Activated CD4-positive, alpha-beta memory T cell treated with anti-CD3 and anti-CD28 coated beads, Interleukin-2, amount 10 ng/mL, durations not matched to agents 7 days and 5 days (primary cell): ENCODE data around the gene PRELP. TPM values are rescaled to one million over a fixed set of nuclear protein-coding genes. Genes with fewer than 3 reads are reported as not detected.

Experiments used
- CTCF ChIA-PET: fragments of 350-600 bp; sonication (Branson Sonifier 250); formaldehyde crosslinking; loops from one replicate; lab custom pipeline; 2021; ENCODE audit warnings: antibody characterized with exemption, inconsistent platforms; lab: Charles Lee
- POLR2A ChIA-PET: fragments of 350-600 bp; sonication (Branson Sonifier 250); formaldehyde crosslinking; loops from one replicate; lab custom pipeline; 2021; ENCODE audit warnings: antibody characterized with exemption; lab: Charles Lee
- DNase-seq: peaks from one replicate; pipeline ENCODE4 v3.0.0-alpha.2; 2020
- H3K27ac Mint-ChIP-seq: one replicate; pipeline ENCODE4 v1.8.0; 2021; ENCODE audit warnings: mild to moderate bottlenecking, mixed read lengths
- H3K27me3 Mint-ChIP-seq: one replicate; pipeline ENCODE4 v1.8.0; 2021; ENCODE audit warnings: mixed read lengths
- H3K36me3 Mint-ChIP-seq: one replicate; pipeline ENCODE4 v1.8.0; 2021; ENCODE audit warnings: low read depth, mixed read lengths
- H3K4me1 Mint-ChIP-seq: one replicate; pipeline ENCODE4 v1.8.0; 2021; ENCODE audit warnings: mixed read lengths
- H3K4me3 Mint-ChIP-seq: one replicate; pipeline ENCODE4 v1.8.0; 2021; ENCODE audit warnings: mild to moderate bottlenecking, mixed read lengths
- H3K9me3 Mint-ChIP-seq: one replicate; pipeline ENCODE4 v1.8.0; 2021; ENCODE audit warnings: mixed read lengths
- total RNA-seq, 2 experiments: library from RNA; stranded (reverse); gene quantifications; one replicate each; pipeline ENCODE4 v1.2.3, GENCODE V29; 2021

Gene PRELP
- total RNA-seq, 2 experiments from 2014 or later, result not detected

DNA sequence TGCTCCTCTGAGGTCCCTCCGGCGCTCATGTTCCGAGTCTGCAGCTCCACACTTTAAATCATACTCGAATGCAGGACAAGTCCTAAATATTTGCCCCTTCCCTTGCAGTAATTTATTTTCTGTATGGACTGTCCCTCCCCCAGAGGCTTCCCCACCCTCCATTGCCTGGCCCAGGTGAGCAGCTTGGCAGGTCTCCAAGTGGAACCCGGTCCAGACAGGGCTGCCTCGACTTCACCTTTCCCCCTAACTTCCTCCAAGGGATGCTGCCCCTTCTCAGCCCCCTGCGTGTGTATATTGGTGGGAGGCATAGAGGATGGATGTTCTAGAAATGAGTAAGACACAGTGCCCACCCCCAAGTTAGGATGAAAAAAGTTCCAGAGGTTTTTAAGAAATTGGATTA is 12.9 kb downstream of the PRELP start:
- H3K4me3 Mint-ChIP-seq, result no peak overlapping the region
- DNase-seq, result no peak
- H3K9me3 Mint-ChIP-seq, result no peaks in the 10 kb centered on the region
- no peak overlapping the region for H3K27ac Mint-ChIP-seq
- ChIA-PET CTCF (interaction anchor here (0.7 to 9.4 kb wide), 20 partner anchors 8 to 233 kb away, joined by 3 to 149 read pairs (median 4); partner anchors contain the start of gene PRELP), POLR2A (interaction anchor here (1.0 to 2.0 kb wide), 3 partner anchors 216 to 221 kb away, joined by 3 to 8 read pairs (median 6); no protein-coding TSS in a partner anchor)
- no peaks in the 10 kb centered on the region for H3K36me3 Mint-ChIP-seq
- H3K4me1 Mint-ChIP-seq, result peaks cover 9% of the 10 kb centered on the region
- peaks cover 15% of the 10 kb centered on the region for H3K27me3 Mint-ChIP-seq

DNA sequence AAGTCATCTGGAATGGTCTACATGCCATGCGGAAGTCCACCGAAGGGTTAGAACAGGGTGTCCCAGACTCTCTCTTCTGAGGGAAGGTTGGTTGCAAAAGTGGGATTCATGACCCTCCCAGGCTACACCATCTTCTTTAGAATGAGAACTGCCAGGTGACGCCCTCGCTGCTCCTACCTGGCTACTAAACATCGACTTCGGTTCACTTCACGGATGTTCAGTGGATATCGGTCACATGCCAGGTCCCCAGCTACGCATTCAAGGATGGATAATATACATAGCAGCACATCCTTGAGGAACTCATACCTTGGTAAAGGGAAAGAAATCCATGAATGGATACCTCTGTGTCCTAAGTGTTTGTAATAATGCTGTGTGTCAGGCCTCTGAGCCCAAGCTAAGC is 15.0 kb downstream of the PRELP start:
- Mint-ChIP-seq H3K27me3 (peaks cover 14% of the 10 kb centered on the region), H3K4me3 (no peak overlapping the region), H3K9me3 (no peaks in the 10 kb centered on the region), H3K36me3 (no peaks in the 10 kb centered on the region), H3K4me1 (peaks cover 9% of the 10 kb centered on the region), H3K27ac (no peak overlapping the region)
- CTCF ChIA-PET, result interaction anchor here (7.2 to 9.4 kb wide), 2 partner anchors 151 to 223 kb away, joined by 132 to 149 read pairs; no protein-coding TSS in a partner anchor
- no peak for DNase-seq
- POLR2A ChIA-PET, result no interaction called here

DNA sequence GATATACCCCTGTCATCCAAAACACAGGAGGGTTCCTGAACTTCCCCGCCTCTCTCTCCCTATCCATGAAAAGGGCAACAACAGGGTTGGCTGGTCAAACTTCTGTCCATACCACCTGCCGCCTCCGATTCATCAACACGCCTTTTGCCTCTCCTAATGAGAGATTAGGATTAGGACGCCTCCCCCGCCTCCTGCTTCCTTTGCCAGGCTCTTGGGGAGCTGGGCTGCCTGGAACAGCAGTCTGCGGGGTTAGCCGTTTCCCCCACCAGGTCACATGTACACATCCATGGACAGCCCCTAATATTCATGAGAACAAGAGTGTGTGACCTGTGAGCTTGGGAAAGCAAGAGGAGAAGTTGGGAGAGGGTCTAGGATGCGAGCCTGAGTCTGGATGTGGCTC is 16.1 kb downstream of the PRELP start:
- DNase-seq, result no peak
- peaks cover 9% of the 10 kb centered on the region for H3K4me1 Mint-ChIP-seq
- no peak overlapping the region for H3K27ac Mint-ChIP-seq
- ChIA-PET POLR2A (no interaction called here), CTCF (interaction anchor here (7.2 to 9.4 kb wide), 2 partner anchors 152 to 224 kb away, joined by 132 to 149 read pairs; no protein-coding TSS in a partner anchor)
- H3K36me3 Mint-ChIP-seq, result no peaks in the 10 kb centered on the region
- peaks cover 14% of the 10 kb centered on the region for H3K27me3 Mint-ChIP-seq
- H3K4me3 Mint-ChIP-seq, result no peak overlapping the region
- no peaks in the 10 kb centered on the region for H3K9me3 Mint-ChIP-seq

DNA sequence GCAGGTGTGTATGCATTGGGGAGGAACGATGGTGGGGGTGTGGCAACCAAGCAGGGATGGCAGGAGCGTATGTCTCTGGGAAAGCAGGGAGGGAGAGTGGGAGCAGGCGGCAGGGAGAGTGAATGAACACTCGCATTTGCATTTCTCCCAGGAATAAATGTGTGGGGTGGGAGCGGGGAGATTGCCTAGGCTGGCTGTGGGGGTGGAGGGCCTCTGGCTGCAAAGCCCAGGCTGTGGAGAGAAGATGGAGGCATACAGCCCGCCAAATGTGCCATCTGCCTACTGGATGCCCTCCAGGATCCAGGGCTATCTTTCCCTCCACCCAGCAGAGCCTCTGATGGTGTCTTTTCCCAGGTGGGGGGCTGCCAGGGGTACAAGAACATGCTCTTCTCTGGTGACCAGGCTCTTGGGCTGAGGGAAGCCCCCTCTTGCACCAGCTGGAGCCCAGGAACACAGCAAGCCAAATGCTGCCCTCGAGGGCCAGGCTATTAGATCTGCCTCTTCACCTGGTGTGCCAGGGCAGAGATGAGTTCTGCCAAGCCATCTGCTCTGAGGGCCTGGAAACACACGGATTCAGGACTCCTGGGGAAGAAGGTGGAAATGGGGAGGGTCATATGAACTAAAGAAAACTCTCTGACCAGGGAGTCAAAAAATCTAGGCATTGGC is 16.6 kb downstream of the PRELP start:
- no peaks in the 10 kb centered on the region for H3K36me3 Mint-ChIP-seq
- peaks cover 14% of the 10 kb centered on the region for H3K27me3 Mint-ChIP-seq
- no peak overlapping the region for H3K4me3 Mint-ChIP-seq
- H3K9me3 Mint-ChIP-seq, result no peaks in the 10 kb centered on the region
- CTCF ChIA-PET, result no interaction called here
- DNase-seq, result no peak
- H3K4me1 Mint-ChIP-seq, result peaks cover 7% of the 10 kb centered on the region
- POLR2A ChIA-PET, result no interaction called here
- no peak overlapping the region for H3K27ac Mint-ChIP-seq

DNA sequence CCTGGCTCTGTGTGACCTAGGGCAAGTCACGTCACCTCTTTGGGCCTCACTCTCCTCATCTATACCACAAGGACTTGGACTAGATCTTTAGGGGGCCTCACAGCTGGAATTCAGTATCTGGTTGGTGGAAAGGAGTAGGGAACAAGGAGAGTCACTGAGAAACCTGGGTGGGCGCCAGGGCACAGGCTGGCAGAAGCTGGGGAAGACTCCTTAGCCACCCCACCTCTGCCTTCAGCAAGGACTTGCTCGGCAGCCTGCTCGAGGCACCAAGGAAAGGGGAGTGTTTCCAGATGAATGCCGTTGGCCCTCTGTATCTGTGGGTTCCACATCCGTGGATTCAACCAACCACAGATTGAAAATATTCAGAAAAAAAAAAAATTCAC is 17.1 kb downstream of the PRELP start:
- no peaks in the 10 kb centered on the region for H3K9me3 Mint-ChIP-seq
- H3K27ac Mint-ChIP-seq, result no peak overlapping the region
- ChIA-PET CTCF (interaction anchor here (2.5 kb wide), 1 partner anchor 225 kb away, joined by 5 read pairs; no protein-coding TSS in a partner anchor), POLR2A (no interaction called here)
- DNase-seq, result no peak
- H3K36me3 Mint-ChIP-seq, result no peaks in the 10 kb centered on the region
- H3K4me1 Mint-ChIP-seq, result peaks cover 5% of the 10 kb centered on the region
- no peak overlapping the region for H3K4me3 Mint-ChIP-seq
- peaks cover 14% of the 10 kb centered on the region for H3K27me3 Mint-ChIP-seq

DNA sequence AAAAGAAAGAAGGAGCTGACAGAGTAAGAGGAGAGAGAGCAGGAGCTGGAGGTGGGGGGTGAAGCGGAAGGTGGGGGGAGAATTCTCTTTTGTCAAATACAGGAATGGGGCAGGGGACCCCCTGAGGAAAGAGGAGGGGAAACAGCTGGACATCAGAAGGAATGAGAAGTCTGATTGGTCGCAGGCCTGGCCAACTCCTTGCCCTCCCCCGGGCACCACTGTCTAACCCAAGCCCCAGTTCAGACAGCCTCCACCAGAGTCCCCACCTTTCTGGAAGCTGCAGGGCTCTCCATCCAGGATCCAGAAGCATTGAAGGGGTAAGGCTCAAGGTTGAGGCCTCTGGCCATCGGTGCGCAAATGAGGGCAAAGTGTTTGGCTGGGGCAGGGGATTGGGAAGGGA is 18.3 kb downstream of the PRELP start, which contains the start of gene OPTC:
OPTC (plus strand) TSS at position 253 of the 400 bp plus-strand sequence. CDS start 1,853 bp downstream, outside the sequence.
- Mint-ChIP-seq H3K36me3 (no peaks in the 10 kb centered on the region), H3K9me3 (no peaks in the 10 kb centered on the region), H3K27ac (no peak within 1 kb of the TSS), H3K27me3 (peaks cover 14% of the 10 kb centered on the region), H3K4me3 (no peak within 1 kb of the TSS), H3K4me1 (peaks cover under 1% of the 10 kb centered on the region)
- DNase-seq, result no peak
- CTCF ChIA-PET, result interaction anchor here (1.0 to 2.5 kb wide), 4 partner anchors 14 to 227 kb away, joined by 3 to 6 read pairs (median 4); no protein-coding TSS in a partner anchor
- POLR2A ChIA-PET, result no interaction called here

DNA sequence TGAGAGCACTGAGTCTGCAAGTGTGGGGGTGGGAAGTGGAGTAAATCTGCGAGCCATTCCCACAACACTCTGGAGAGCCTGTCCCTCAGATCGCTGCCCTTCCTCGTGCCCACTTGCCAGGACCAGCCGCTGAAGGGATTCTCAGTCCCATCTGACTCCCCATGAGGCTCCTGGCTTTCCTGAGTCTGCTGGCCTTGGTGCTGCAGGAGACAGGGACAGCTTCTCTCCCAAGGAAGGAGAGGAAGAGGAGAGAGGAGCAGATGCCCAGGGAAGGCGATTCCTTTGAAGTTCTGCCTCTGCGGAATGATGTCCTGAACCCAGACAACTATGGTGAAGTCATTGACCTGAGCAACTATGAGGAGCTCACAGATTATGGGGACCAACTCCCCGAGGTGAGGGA is 20.2 kb downstream of the PRELP start:
- no peaks in the 10 kb centered on the region for H3K36me3 Mint-ChIP-seq
- peaks cover 13% of the 10 kb centered on the region for H3K27me3 Mint-ChIP-seq

DNA sequence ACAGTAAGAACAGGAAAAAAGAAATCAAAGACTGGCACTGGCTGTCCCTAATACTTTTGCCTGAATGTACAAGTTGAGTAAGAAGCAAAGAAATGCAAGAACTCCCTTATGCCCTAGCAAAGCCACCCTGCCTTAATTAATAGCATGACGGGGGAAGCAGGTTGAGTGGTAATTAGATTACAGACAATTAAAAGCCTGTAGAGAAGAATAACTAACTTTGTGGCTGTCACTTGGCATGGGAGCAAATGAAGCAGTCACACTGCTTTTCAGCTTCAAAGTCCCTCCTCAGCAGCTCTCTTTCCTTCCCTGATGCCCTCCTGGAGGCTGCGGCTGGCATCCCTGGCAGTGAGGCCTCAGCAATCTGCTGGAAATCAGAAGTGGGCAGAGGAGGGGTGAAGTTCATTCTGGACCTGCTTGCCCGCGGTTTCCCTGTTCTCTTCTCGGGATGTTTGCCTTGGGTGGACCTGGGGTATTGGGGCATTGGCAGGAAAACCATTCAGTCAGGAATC is 21.7 kb downstream of the PRELP start:
- Mint-ChIP-seq H3K36me3 (no peaks in the 10 kb centered on the region), H3K9me3 (no peaks in the 10 kb centered on the region), H3K4me1 (no peaks in the 10 kb centered on the region), H3K27me3 (peaks cover 10% of the 10 kb centered on the region), H3K27ac (no peak overlapping the region), H3K4me3 (no peak overlapping the region)
- ChIA-PET CTCF (no interaction called here), POLR2A (no interaction called here)
- DNase-seq, result no peak

More for the DNA sequence above, 20.2 kb downstream of the PRELP start:
- Mint-ChIP-seq H3K4me1 (no peaks in the 10 kb centered on the region), H3K27ac (no peak overlapping the region), H3K9me3 (no peaks in the 10 kb centered on the region), H3K4me3 (no peak overlapping the region)
- ChIA-PET CTCF (interaction anchor here (1.0 kb wide), 1 partner anchor 8 kb away, joined by 4 read pairs; no protein-coding TSS in a partner anchor), POLR2A (no interaction called here)
- no peak for DNase-seq

DNA sequence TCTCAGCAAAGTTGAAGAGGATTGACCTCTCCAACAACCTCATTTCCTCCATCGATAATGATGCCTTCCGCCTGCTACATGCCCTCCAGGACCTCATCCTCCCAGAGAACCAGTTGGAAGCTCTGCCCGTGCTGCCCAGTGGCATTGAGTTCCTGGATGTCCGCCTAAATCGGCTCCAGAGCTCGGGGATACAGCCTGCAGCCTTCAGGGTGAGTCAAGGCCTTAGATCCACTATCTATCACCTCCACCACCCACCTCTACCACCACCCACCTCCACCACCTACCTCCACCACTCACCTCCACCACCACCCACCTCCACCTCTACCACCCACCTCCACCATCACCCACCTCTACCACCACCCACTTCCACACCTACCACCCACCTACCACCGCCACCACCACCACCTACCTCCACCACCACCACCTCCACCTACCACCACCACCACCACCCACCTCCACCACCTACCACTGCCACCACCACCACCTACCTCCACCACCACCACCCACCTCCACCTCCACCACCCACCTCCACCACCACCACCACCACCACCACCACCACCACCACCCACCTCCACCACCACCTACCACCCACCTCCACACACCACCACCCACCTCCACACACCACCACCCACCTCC is 24.2 kb downstream of the PRELP start:
- Mint-ChIP-seq H3K36me3 (no peaks in the 10 kb centered on the region), H3K27ac (no peak overlapping the region), H3K4me1 (no peaks in the 10 kb centered on the region), H3K9me3 (no peaks in the 10 kb centered on the region), H3K4me3 (no peak overlapping the region), H3K27me3 (peaks cover 15% of the 10 kb centered on the region)
- ChIA-PET CTCF (interaction anchor here (1.1 kb wide), 1 partner anchor 12 kb away, joined by 5 read pairs; no protein-coding TSS in a partner anchor), POLR2A (interaction anchor here (1.2 kb wide), 1 partner anchor 9 kb away, joined by 4 read pairs; no protein-coding TSS in a partner anchor)
- no peak for DNase-seq

DNA sequence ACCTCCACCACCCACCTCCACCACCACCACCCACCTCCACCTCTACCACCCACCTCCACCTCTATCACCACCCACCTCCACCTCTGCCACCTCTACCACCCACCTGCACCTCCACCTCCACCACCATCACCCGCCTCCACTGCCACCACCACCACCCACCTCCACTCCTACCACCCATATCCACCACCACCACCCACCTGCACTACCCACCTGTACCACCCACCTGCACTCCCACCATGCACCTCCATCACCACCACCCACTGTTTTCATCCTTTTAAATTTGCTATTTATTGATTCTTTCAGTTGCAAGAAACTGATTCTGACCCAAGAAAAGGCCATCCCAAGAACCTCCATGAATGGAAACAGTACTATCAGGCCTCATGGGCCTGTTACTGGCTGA is 24.7 kb downstream of the PRELP start:
- H3K9me3 Mint-ChIP-seq, result no peaks in the 10 kb centered on the region
- DNase-seq, result no peak
- H3K4me1 Mint-ChIP-seq, result no peaks in the 10 kb centered on the region
- no peak overlapping the region for H3K27ac Mint-ChIP-seq
- CTCF ChIA-PET, result no interaction called here
- no peak overlapping the region for H3K4me3 Mint-ChIP-seq
- H3K36me3 Mint-ChIP-seq, result no peaks in the 10 kb centered on the region
- POLR2A ChIA-PET, result no interaction called here
- peaks cover 15% of the 10 kb centered on the region for H3K27me3 Mint-ChIP-seq

DNA sequence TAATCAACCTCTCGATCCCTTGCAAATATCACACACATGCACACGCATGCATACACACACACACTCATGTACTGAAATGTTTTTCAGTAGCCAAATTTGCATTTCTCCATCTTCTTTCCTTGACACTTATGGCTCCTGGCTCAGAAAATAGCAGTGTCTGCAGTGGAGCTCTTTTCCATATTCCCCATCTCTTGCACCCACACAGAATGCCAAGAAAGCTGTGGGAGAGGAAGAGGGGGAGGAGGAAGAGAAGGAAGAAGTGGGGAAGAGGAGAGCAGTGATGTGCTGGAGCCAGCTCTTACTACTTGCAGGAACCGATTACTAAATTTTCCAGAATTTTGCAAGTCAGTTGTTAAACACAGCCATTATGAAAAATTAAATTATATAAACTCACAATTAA is 28.2 kb downstream of the PRELP start:
- H3K9me3 Mint-ChIP-seq, result no peaks in the 10 kb centered on the region
- no peaks in the 10 kb centered on the region for H3K4me1 Mint-ChIP-seq
- H3K36me3 Mint-ChIP-seq, result no peaks in the 10 kb centered on the region
- no peak overlapping the region for H3K4me3 Mint-ChIP-seq
- no peak for DNase-seq
- peaks cover 15% of the 10 kb centered on the region for H3K27me3 Mint-ChIP-seq
- CTCF ChIA-PET, result interaction anchor here (0.7 to 4.1 kb wide), 26 partner anchors 10 to 368 kb away, joined by 3 to 68 read pairs (median 4); partner anchors contain the start of genes ATP2B4 and LAX1
- POLR2A ChIA-PET, result interaction anchor here (1.1 to 1.4 kb wide), 2 partner anchors 15 to 125 kb away, joined by 3 to 4 read pairs; no protein-coding TSS in a partner anchor
- H3K27ac Mint-ChIP-seq, result no peak overlapping the region

DNA sequence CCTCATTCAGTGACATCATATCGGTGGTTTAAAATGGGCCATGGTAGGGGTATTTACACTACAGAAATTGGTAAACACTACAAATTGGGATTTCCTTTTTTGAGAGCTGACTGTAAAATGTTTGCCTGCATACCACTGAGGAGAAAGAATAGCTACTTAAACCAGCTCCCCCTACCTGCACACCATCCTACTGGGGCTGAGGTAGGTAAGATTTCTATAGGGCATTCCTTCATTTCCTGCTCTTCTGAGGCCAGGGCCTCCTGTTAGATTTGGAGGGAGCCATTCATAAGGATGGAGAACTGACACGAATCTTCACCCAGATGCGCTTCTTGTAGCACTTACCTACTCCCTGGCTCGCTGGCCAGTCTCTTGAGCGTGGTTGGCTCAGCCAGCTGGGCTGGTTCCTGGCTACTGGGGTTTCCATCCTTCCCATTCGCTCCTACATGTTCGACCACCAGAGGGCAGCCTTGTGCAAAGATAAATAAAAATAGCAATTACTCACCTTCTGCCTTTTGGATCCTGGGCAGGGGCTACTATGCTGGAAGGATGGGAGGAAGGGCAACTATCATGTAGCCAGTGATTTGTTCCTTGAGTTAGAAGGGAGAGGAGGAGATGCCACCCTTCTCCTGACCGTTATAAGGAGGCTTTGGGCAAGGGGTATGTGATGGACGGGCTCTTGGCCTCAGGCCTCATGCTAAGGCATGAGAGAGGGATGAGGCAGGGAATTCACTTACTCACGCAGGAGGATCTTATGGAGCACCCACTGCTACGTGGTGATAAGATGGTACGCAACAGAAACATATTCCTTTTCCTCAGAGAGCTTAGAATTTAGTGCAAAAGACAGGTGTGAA is 29.0 kb downstream of the PRELP start:
- Mint-ChIP-seq H3K27ac (no peak overlapping the region), H3K27me3 (peaks cover 15% of the 10 kb centered on the region), H3K36me3 (no peaks in the 10 kb centered on the region), H3K9me3 (no peaks in the 10 kb centered on the region), H3K4me3 (no peak overlapping the region), H3K4me1 (no peaks in the 10 kb centered on the region)
- ChIA-PET CTCF (interaction anchor here (0.5 to 4.1 kb wide), 31 partner anchors 9 to 1109 kb away, joined by 3 to 68 read pairs (median 3); partner anchors contain the start of genes ATP2B4 and LAX1), POLR2A (interaction anchor here (1.1 to 1.4 kb wide), 2 partner anchors 14 to 124 kb away, joined by 3 to 4 read pairs; no protein-coding TSS in a partner anchor)
- peak; percentile 79 for DNase-seq
